Ishikawa (cell line): ENCODE data around the gene SESN1.

ENCODE experiments used
- CEBPB ChIP-seq: IDR thresholded peaks from 2 replicates; pipeline ENCODE4 v1.6.1; 2012
- CREB1 ChIP-seq: IDR thresholded peaks from 2 replicates; pipeline ENCODE4 v1.6.1; 2012; ENCODE audit warnings: low read depth
- EGR1 ChIP-seq: IDR thresholded peaks from 2 replicates; pipeline ENCODE4 v1.6.1; 2012
- EP300 ChIP-seq: IDR thresholded peaks from 2 replicates; pipeline ENCODE4 v1.6.1; 2012; ENCODE audit warnings: borderline replicate concordance
- NFIC ChIP-seq: IDR thresholded peaks from 2 replicates; pipeline ENCODE4 v1.6.1; 2012
- TCF12 ChIP-seq: IDR thresholded peaks from 2 replicates; pipeline ENCODE4 v1.6.1; 2012; ENCODE audit warnings: low read depth
- YY1 ChIP-seq: IDR thresholded peaks from 2 replicates; pipeline ENCODE4 v1.6.1; 2012; ENCODE audit warnings: low read depth

DNA sequence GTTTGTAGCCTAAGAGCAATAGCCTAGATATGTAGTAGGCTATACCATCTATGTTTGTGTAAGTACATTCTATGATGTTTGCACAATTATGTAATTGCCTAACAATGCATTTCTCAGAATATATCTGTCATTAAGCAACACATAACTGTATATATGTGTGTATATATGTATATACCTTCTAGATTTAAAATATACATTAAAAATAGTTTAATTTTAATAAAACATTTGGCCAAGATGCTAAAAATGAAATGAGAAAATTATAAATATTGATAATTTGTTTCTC, 20.6 kb downstream of the SESN1 start:
- TF ChIP-seq EP300 (no peak), CEBPB (no peak), CREB1 (no peak), NFIC (no peak), EGR1 (no peak), TCF12 (no peak), YY1 (no peak)
